GM18498 (cell line): ENCODE data around the gene RIT1.
A peak's percentile ranks its signal among the peaks of the same experiment; 100 is the strongest.

Experiments used
- ATAC-seq: cut with Tn5 transposase; IDR thresholded peaks from one replicate; pipeline ENCODE4 v1.9.1; 2021; ENCODE audit warnings: mild to moderate bottlenecking, moderate library complexity; ENCODE audit not compliant: unreplicated experiment

Gene RIT1, protein sequence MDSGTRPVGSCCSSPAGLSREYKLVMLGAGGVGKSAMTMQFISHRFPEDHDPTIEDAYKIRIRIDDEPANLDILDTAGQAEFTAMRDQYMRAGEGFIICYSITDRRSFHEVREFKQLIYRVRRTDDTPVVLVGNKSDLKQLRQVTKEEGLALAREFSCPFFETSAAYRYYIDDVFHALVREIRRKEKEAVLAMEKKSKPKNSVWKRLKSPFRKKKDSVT

DNA sequence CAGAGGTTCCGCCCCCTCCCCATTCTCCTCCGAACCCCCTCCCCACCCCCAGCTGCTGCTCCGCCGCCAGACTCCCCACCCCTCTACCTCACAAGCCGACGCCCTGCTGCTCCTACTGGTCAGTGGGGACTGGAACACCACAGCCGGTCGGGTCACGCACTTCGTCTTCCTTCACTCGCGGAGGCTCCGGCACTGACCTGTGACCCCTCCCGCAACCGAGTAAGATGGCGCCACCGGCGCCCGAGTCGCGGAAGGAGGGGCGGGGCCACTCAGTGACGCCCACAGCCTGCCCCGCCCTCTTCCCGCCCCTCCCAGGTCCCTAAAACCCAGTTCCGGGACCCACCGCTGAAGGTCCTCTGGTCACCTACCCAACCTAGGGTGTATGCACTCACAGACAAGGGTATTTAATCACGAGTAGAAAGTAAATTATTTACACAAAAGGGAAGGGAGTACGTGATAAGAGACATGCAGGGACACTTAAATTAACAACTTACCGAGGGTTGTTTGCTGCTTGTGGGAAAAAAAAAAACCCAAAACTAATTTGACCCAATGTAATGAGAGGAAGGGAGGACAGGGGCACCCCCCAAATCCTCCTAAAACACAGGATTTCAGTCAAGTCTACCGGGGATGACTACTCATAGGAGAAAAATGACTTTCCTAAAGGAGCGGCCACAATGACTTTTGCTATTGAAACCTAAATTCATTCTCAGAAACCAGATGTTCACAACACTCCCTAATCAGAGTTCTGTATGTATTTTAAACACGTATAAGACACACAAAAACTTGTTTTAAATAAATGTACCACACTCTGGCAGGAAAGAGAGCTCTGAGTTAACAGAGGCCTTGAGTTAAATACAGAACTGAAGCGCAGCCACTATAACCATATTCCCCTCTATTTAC is at the start of gene RIT1:
TSS of gene RIT1 (minus strand) at position 194 of the 900 bp plus-strand sequence. CDS start 588 bp downstream, outside the sequence.
- ATAC-seq, result peak; percentile 87

GRCh38 chr1:155960081-155960745 is 49.1 kb upstream of the RIT1 start:
- no peak for ATAC-seq

DNA sequence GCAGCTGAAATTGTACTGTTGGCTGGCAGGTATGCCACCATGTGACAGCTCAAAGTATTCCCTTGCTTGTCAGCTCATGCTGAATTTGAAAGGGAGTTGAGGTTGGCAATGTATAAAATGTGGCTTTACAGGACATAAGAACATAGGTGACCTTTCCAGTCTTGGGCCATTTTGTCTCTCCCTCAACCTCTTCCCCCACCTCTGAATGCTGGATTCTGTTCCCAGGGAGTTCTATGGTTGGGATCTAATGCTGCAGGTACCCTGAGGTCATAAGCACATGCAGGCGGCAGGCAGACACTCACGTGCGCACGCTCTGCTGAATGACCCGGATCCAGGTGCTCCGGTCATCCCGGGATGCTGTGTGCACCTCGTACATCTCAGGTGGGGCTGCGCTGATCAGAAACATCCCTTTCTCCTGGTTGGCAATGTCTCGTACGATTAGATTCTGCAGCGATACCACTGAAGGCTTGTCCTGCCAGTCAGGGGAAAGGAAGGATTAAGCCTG is 46.3 kb upstream of the RIT1 start:
- ATAC-seq, result no peak

GRCh38 chr1:155954645-155955044 is 43.5 kb upstream of the RIT1 start:
- no peak for ATAC-seq

DNA sequence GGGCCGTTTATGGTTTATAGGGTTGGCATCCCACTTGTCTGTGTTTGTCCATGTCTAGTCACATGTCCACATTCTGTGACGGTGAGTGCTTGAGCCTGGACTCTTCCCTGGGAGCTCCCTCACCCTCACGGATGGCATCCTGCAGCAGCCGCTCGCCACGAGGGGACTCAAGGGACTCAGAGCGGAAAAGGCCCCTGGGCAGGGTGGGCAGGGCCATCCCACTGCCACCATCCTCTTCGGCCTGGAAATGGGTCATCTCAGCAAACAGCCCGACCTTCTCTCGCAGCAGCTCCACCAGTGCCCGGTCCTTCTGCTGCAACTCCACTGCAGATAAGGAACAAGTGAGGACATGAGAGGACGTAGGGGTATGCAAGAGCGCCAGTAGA is 41.3 kb upstream of the RIT1 start:
- ATAC-seq, result no peak

GRCh38 chr1:155951753-155952504 is 40.8 kb upstream of the RIT1 start:
- ATAC-seq, result no peak

DNA sequence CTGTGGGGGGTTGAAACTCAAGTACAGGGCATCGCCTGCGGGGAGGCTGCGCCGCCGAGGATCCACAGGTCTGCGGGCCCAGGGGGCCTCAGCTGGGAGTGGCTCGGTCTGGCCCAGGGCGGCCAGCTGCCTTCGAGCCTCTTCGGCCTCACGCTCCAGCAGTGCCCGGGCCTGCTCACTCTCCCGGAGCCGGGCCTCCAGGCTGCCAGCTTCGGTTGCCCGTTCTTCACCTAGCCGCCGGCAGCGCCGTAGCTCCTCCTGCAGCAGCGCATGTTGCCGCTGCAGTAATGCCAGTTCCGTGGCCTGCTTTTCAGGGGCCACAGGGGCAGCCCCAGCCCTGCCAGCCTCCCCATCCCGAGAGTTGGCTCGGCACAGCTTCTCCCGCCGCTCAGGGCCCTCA is 39.7 kb upstream of the RIT1 start:
- no peak for ATAC-seq

DNA sequence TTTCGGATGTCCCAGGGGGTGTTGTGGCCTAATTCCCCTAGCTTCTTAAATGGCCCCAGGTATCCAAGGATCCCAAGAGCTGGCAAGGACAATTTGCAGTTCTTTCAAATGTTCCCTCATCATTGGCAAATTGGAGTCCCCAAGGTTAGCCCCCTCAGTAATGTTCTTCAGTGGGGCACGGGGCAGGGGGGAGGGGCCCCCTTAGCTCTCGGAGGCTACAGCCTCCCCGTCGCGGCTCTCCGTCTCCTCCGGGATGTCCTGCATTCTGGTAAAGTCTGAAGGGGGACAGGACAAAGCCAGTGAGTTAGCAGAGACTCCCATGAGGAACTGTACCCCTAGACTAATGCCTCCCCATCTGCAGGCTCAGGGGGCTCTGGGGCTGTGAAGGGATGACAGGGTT is 36.6 kb upstream of the RIT1 start:
- ATAC-seq, result no peak

DNA sequence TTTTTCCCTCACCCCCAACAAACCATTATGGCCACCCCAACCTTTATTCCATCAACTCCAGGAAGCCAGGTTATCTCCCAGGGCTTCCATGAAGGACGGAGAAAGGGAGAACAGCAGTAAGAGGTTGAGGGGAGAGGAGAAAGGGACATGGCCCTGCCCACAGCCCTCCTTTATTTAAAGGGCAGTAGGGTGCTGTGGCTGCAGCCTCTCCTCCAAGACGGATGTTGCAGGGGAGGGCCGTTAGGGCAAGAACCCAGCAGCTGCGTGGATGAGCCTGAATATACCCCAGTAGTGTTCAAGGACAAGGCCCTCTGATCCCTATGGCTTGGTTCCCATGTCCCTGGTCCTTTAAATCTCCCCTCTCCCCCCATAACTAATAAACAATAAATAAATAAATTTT is 36.1 kb upstream of the RIT1 start:
- ATAC-seq, result no peak

- ATAC-seq, result peak; percentile 16
Measured at GRCh38 chr1:155946633-155947219, 35.6 kb upstream of the RIT1 start.

DNA sequence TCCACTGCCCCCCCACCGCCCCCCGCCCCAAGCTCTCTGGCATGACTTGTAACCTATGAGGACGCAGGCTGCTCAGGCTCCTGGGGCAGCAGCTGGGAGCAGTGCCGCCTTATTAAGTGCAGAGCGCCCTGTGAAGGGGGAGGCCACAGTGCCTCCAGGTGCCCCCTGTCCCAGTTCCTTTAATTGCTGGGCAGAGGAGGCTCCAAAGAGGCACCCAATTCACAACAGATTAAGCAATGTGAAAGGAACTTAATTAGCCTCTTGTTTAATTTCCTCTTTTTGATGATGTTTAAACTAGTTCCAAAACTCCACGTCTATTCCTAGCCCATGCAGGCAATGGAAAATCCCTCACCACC is 33.3 kb upstream of the RIT1 start:
- ATAC-seq, result no peak

DNA sequence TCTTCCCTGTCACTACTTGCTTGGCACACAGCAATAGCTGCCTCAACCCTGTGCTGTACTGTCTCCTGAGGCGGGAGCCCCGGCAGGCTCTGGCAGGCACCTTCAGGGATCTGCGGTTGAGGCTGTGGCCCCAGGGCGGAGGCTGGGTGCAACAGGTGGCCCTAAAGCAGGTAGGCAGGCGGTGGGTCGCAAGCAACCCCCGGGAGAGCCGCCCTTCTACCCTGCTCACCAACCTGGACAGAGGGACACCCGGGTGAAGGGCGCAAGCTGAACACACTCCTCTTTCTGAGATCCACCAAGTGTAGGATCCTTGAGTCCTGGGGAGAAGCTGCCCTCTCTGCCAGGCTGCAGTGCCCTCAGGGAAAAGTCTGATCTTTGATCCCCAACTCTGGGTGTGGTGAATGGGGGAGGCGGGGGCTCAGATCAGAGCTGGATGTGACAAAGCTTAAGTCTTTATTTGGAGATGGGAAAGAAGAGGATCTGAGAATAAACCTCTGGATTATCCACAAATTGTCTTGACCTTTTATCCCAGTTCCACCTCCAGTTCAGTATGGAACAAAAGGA is 31.5 kb upstream of the RIT1 start:
- no peak for ATAC-seq

DNA sequence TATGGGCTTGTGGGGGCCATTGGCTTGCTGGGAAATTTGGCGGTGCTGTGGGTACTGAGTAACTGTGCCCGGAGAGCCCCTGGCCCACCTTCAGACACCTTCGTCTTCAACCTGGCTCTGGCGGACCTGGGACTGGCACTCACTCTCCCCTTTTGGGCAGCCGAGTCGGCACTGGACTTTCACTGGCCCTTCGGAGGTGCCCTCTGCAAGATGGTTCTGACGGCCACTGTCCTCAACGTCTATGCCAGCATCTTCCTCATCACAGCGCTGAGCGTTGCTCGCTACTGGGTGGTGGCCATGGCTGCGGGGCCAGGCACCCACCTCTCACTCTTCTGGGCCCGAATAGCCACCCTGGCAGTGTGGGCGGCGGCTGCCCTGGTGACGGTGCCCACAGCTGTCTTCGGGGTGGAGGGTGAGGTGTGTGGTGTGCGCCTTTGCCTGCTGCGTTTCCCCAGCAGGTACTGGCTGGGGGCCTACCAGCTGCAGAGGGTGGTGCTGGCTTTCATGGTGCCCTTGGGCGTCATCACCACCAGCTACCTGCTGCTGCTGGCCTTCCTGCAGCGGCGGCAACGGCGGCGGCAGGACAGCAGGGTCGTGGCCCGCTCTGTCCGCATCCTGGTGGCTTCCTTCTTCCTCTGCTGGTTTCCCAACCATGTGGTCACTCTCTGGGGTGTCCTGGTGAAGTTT is 30.8 kb upstream of the RIT1 start:
- no peak for ATAC-seq

- no peak for ATAC-seq
Measured at GRCh38 chr1:155940993-155941844, 30.1 kb upstream of the RIT1 start, which contains the start of gene RXFP4. TSS of gene RXFP4 (plus strand) at chr1:155941638. CDS start at chr1:155941710, 72 bp downstream.

GRCh38 chr1:155940482-155940992 is 29.4 kb upstream of the RIT1 start:
- no peak for ATAC-seq

DNA sequence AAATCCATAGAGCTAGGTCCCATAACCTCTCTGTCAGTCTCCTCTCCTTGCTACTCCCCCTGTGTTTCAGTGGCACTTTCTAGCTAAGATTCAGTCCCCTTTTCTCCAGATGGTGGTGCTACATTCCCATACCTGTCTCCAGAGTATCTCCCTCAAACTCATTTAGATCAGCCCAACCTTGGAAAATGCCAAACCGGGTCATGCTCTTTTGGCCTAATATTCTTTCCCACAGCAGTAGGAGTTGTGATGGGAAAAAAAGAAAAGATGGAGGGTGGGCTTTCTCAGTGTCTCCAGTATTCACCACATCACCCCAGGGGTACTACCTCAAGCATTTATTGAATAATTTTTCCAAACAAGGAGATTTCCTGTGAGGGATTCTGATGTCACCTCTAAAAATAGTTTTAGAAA is 27.1 kb upstream of the RIT1 start:
- ATAC-seq, result no peak

DNA sequence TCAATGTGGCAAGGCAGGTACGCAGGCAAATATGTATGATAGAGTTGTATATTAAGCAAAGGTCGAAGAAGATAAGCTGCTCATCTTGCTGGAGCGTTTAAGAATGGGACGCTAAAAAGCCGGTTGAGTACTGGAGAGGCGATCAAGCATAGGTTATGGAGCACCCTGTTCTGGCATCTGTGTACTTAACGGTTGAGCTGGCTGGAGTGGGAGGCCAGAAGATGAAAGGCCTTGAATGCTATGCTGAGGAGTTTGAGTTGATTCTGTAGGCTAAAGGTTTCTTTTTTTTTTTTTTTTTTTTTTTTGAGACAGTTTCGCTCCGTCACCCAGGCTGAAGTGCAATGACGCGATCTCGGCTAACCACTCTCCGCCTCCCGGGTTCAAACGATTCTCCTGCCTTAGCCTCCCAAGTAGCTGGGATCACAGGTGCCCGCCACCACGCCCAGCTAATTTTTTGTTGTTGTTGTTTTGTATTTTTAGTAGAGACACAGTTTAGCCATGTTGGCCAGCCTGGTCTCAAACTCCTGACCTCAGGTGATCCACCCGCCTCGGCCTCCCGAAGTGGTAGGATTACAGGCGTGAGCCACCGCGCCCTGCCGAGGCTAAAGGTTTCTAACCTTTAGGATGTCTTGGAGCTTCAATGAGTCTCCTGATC is 23.9 kb upstream of the RIT1 start:
- ATAC-seq, result no peak
